ENCODE results near the gene CLCNKA.
"Not testable (repeated sequence)": the region's sequence is repeated elsewhere in the genome, so short reads cannot be mapped to it uniquely, and the experiment has no call there.

The CLCNKA gene

GRCh38 chr1:16021681-16022080 lies at the start of gene CLCNKA:
Gene CLCNKA (plus strand): TSS chr1:16022036. CDS start chr1:16022620, 584 bp downstream.
- no peak for DNase-seq

GRCh38 chr1:15972409-15972808 lies 49.4 kb upstream of the CLCNKA start:
- no peak for DNase-seq

- DNase-seq: no peak
Measured at GRCh38 chr1:15973772-15974171, 48.1 kb upstream of the CLCNKA start.

DNA sequence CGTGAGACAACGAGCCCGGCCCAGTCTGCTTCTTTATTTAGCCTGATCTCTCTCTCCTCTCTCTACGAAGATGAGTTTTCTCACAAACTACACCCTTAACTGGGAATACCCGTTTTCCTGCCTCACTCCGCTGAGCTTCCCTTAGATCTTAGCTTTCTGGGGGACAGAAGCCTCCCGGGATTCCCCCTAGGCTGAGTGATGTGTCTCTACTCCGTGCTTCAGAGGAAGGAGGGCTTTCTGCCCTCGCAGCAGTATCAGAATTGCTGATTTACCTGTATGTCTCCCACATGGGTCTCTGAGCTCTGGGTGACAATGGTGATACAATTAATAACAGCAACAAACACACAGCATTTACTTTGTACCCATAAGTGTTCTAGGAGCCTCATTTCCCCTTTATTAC lies 47.0 kb upstream of the CLCNKA start:
- DNase-seq: no peak

- peak; percentile 62 for DNase-seq
Measured at GRCh38 chr1:15975358-15975804, 46.5 kb upstream of the CLCNKA start.

DNA sequence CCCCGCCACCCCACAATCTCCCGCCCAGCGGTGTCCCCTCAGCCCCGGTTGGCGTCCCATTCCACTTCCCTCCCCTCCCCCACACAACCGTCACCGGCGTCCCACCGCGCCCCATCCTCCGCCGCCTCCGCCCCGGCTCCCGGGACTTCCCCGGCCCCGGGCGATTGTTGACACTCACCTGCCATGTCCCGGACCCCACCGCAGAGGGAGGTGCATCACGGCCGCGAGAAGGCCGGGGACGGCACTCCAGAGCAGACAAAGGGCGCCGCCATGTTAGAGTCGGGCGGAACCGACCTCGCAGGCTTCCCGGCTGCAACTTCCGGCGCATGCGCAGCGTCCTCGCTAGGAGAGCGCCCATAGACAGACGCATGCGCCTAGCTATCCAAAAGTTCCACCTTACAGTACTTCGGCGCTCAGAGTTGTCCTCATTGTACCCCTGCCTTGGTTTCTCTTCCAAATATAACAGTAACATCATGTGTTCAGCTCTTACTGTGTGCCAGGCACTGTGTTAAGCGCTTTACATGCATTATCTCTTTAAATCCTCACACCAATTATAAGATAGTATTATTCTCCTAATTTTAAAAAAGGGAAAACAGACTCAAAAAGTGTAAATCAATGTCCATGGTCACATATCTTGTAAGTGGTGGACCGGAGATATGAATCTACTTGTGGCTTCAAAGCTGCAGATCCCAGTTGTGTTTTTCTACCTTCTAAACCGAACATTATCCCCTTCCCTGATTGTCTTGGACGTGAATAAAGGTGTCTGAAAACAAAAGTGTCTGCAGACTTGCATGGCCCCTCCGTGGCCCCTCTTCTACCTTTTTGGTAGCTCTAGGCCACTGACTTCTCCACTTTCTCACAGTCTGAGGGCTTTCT lies 45.8 kb upstream of the CLCNKA start, which contains the start of gene ZBTB17:
ZBTB17 (minus strand) TSS at position 297 of the 876 bp plus-strand sequence. CDS start 27,606 bp downstream, outside the sequence.
- DNase-seq: peak; percentile 94

DNA sequence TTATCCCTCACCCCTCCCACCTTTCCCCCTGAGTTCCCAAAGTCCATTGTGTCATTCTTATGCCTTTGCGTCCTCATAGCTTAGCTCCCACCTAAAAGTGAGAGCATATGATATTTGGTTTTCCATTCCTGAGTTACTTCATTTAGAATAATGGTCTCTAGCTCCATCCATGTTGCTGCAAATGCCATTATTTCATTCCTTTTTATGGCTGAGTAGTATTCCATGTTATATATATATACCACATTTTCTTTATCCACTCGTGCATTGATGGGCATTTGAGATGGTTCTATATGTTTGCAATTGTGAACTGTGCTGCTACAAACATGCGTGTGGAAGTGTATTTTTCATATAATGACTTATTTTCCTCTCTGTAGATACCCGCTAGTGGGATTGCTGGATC lies 43.9 kb upstream of the CLCNKA start:
- not testable (repeated sequence) for DNase-seq

DNA sequence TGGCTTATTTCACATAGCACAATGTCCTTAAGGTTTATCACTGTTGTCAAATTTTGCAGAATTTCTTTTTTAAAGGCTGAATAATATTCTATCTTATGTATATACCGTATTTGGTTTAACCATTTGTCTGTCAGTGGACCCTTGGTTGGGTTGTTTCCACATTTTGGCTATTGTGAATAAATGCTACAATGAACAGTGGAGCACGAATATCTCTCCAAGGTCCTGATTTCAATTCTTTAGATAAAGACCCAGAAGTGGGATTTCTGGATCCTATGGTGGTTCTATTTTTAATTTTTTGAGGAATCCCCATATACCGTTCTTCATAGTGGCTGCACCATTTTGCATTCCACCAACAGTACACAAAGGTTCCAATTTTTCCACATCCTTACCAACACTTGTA lies 40.2 kb upstream of the CLCNKA start:
- no peak for DNase-seq

GRCh38 chr1:15983275-15983674 lies 38.6 kb upstream of the CLCNKA start:
- DNase-seq: no peak

GRCh38 chr1:15985611-15986297 lies 36.1 kb upstream of the CLCNKA start:
- no peak for DNase-seq

DNA sequence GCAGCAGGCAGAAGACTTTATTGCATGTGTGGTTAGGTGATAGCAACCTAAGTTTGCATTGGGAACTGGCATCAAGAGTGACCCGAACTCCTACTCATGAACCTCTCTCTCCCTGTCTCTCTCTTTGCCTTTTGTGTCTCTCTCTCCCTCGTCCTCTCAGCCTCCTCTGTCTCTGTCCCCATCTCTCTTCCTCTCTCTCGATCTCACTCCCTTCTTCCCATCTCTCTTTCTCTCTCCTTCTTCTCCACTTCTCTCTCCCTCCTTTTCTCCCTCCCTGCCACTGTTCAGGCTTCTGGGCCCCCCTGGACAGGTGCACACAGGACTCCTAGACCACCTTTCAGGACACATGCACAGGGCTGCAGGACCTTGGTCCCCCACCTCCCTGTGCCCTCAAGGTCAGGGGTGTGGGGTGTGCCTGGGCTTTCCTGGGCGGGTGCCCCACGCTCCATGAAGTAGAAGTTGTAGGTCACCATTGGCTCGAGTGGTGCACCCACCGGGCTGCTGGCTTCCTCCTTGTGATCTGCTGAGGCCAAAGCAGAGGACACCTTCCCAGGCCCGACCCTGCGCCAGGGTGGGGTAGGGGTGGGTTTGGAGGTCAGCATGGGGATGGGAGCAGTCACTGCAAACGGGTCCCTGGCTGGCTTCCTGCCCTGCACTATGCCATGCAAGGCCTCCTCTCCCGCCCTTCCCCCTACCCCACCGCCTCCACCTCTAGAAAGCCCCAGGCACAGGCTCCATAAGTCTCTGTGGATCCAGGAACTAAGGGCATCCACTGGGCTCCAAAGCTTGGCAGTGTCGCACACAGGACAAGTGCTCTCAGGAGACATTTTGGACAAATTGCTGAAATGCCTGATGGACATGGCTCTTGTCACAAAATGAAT lies 32.7 kb upstream of the CLCNKA start:
- DNase-seq: no peak

GRCh38 chr1:15989776-15990175 lies 32.1 kb upstream of the CLCNKA start:
- DNase-seq: no peak

DNA sequence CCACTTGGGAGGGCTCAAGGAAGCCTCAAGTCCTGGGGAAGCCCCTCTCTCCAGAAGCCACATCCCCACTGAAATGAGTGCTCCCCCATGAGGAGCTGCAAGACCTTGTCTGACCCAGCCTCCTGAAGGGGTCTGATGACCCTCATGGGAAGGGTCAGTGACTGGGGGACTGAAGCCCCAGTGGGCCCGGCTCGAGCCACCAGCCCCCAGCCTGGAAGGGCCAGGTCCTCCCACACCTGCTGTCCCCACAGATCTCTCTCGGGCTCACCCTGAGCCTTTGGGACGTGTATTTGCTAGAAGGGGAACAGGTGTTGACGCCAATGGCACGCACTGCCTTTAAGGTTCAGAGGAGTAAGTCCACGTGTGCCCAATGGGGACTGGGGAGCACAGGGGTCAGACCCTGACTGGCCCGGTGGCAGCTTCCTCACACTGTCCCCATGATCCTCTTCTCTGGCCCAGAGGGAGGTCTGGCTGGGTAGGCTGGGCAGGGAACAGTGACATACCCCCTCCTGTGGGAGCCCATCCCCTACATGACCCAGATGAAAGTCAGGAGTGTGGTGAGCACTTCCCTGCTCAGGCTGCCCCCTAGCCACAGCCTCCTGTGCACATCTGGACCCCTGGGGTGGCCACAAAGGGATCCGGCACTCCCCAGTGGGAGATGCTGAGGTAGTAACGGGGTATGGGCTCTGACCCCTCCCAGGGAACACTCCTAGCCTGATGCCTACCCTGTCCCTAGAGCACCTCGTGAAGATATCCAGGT lies 30.2 kb upstream of the CLCNKA start:
- no peak for DNase-seq

- DNase-seq: no peak
Measured at GRCh38 chr1:15992187-15992553, 29.7 kb upstream of the CLCNKA start.

- no peak for DNase-seq
Measured at GRCh38 chr1:15992582-15993500, 29.0 kb upstream of the CLCNKA start.

DNA sequence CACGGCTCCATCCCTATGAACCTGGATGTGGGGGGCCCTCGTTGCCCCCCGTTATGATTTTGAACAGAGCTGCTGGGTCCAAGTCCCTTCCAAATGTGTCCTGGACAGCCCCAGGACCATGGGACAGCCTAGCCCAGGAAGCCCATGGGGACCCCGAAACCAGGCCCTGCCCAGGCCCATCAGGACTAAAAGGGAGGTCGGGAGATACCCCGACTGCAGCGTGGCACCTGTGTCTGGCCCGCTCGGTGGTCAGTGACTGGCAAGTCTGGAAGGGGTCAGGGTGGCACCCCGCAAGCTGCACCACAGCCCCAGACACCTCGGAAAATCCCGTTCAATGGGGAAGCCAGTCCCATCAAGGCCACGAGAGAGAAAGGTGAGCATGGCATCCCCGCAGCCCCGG lies 28.2 kb upstream of the CLCNKA start:
- no peak for DNase-seq

DNA sequence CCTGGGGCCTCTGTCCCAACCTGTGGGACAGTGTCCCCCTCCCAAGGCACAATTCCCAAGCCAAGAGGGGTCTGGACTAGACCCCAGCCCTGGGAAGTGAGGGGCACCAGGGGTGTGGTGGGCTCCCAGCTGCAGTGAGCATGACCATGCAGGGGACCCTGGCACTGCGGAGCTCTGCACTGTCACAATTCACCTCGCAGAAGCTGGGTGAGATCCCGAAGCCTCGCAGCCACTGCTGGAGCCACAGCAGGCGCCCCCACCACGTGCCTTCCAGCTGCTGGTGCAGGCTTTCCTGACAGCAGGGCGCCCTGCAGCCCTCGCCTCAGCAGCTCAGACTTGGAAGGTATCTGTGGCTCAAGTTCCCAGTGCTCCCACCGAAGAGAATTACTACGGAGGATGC lies 27.8 kb upstream of the CLCNKA start:
- no peak for DNase-seq

DNA sequence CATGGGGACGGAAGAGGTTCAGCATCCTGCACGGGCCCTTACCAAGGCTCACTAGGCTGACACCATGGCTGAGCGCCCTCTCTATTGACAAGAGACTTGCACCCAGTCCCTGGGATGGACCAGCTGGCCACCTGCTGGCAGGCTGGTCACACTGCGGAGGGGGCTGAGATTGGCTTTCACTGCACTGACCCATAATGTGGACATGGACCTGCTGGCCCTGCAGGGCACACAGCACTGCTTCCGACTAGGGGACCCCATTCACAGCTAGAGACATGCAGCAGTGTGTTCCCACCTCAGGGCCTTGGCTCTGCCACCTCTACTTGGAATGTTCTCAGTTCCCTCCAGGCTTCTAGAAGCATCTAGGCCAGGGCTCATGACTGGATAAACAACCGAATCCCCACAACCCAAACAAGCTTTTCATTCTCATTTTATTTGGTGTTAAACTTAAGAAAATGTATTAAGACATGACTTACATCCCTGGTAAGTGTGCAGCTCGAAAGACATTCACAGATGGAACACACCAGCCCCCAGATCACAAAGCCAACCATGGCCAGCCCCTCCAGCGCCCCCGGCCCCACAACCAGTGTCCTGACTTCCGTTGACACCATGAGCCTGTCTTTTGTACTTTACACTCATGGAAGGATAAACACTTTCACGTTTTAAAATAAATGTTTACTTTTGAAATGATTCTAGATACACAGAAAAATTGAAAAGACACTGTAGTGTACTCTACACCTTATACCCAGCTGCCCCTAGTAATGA lies 27.1 kb upstream of the CLCNKA start:
- peak; percentile 26 for DNase-seq

- no peak for DNase-seq
Measured at GRCh38 chr1:15997076-15997585, 24.7 kb upstream of the CLCNKA start.

DNA sequence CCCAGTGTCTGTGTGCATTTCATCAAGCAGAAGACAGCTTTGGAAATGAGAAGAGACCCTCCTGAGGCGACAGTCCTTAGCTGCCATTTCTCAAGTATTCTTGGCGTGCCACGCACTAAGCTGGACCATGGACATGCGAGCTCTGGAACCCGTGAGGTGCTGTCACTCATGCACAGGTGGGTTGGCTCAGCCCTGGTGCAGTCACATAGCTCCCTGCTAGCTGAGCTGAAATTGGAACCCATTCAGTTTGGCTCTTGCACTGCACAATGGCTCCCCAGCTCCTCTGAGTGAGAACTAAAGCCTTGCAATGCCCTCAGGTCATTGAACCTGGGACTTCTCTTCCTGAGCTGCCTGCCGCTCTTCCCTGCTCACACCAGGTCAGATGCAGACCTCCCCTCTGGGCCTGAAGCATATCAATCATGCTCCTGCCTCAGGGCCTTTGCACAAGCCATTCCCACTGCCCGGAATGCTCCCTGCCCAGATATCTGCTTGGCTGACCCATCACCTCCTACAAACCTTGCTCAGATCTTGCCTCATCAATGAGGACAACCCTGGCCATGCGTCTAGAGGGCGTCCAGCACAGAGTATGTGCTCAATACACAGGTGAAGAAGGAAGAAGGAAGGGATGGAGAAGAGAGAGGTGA lies 24.1 kb upstream of the CLCNKA start:
- no peak for DNase-seq

All from CD4-positive, alpha-beta T cell treated with Interleukin-4 for 4 hours (primary cell).